GM12874 (cell line): ENCODE results near the gene TRAPPC12.

Source experiments
- TF ChIP-seq, protein P1 (sequence below): IDR thresholded peaks from 2 replicates; pipeline ENCODE4 v1.5.1; 2011; ENCODE audit warnings: low read depth, mild to moderate bottlenecking, control low read depth, low read length, moderate library complexity; ENCODE audit not compliant: insufficient read depth

Gene TRAPPC12

GRCh38 chr2:3519255-3520205, 140.0 kb downstream of the TRAPPC12 start, which contains the start of gene ADI1:
ADI1 (minus strand) TSS chr2:3519531; CDS start chr2:3519487, 44 bp downstream.
- TF ChIP-seq, protein P1, sequence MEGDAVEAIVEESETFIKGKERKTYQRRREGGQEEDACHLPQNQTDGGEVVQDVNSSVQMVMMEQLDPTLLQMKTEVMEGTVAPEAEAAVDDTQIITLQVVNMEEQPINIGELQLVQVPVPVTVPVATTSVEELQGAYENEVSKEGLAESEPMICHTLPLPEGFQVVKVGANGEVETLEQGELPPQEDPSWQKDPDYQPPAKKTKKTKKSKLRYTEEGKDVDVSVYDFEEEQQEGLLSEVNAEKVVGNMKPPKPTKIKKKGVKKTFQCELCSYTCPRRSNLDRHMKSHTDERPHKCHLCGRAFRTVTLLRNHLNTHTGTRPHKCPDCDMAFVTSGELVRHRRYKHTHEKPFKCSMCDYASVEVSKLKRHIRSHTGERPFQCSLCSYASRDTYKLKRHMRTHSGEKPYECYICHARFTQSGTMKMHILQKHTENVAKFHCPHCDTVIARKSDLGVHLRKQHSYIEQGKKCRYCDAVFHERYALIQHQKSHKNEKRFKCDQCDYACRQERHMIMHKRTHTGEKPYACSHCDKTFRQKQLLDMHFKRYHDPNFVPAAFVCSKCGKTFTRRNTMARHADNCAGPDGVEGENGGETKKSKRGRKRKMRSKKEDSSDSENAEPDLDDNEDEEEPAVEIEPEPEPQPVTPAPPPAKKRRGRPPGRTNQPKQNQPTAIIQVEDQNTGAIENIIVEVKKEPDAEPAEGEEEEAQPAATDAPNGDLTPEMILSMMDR = no peak

DNA sequence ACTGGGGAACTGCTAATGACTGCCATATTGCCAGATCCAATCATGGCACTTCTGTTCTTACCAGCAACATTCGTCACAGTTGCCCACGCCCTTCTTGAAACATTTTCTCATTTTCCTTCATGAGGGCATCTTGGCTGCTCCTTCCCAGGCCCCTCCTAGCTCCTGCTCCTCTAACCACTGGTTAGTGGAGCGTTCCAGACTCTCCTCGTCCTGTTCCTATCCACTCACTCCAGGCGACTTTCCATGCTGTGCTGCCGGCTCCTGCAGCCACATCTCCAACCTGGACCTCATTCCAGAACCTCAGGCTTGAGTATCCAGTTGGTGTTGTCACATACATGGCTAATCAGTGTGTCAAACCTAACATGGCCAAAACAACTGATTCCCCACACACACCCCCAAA, 141.1 kb downstream of the TRAPPC12 start:
- TF ChIP-seq, protein P1 = no peak

- TF ChIP-seq, protein P1 = no peak
These were observed 143.5 kb downstream of the TRAPPC12 start for GRCh38 chr2:3522961-3523421.

DNA sequence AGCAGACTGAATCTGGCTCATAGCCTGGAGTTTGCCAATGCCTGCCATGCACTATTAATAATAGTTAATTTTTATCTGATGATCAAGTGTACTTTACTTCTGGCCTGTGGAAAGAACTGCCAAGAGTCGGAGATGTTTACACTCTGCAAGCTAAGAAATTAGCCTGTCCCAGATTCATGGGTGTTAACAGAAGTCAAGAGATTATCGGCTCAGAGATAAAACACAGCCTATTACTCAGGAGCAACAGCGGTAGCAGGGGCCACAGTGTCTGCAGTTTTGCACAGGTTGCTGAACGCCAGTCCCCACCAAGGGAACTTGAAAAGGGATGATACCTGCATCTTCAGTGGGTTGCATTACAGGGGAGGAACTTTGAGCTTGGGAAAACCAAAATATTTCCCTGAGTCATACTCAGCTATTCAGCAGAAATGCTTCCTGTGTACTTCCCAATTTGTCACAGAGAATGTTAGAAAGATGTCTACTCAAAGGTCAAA, 144.1 kb downstream of the TRAPPC12 start:
- TF ChIP-seq, protein P1 = no peak

- TF ChIP-seq, protein P1 = no peak
These were observed 147.4 kb downstream of the TRAPPC12 start for GRCh38 chr2:3526871-3527270.

DNA sequence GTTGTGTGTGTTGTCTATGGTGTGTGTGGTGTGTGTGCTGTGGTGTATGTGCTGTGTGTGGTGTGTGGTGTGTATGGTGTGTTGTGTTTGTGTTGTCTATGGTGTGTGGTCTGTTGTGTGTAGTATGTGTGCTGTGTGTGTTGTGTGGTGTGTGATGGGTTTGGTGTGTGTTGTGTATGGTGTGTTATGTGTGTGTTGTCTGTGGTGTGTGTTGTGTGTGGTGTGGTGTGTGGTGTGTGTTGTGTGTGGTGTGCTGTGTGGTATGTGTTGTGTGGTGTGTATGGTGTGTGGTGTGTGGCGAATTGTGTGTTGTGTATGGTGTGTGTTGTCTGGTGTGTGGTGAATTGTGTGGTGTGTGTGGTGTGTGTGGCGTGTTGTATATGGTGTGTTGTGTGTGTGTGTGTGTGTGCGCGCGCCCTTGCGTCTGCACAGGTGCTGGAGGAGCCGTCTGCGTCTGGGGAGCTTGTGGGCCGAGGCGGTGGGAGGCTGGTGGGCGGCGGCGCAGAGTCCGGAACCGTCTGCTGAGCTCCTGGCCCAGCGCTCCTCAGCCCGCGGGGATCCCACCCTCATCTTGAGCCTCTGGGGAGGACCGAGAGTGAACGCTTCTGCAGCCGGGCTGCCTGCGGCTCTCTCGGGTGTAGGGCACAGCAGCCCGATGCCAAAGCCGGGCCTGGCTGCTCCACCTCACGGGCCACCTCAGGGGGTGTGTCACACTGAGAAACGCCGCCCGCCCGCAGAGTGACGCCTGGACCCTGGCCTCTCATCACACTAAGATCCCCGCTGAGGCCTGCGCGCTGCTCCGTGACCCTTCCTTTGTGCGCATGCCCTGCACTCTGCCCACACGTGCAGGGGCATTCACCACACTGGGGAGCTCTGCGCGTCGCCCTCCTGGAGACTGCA, 148.6 kb downstream of the TRAPPC12 start:
- TF ChIP-seq, protein P1 = no peak
